OCI-LY3 (cell line): ENCODE data around the gene NRGN.

Experiments
- H2AFZ ChIP-seq: fragments of 200-600, 300-600 bp; shearing (Covaris generic); 2 replicates; pipeline ENCODE4 v1.6.0; 2014; ENCODE audit warnings: antibody characterized with exemption, low read depth, low read length
- H3K27ac ChIP-seq: fragments of 200-600, 300-600 bp; sonication (generic); 2 replicates; pipeline ENCODE4 v1.5.1; 2014; ENCODE audit warnings: mild to moderate bottlenecking, low read length, moderate library complexity, mixed read lengths
- H3K27me3 ChIP-seq: fragments of 200-600, 300-600 bp; sonication (generic); 2 replicates; pipeline ENCODE4 v1.6.1; 2014; ENCODE audit warnings: low read depth, low read length, mixed read lengths
- H3K36me3 ChIP-seq: fragments of 200-600, 300-600 bp; sonication (generic); replicated peaks from 2 replicates; pipeline ENCODE3; 2014; ENCODE audit warnings: low read depth, low read length, mixed read lengths
- H3K4me1 ChIP-seq: fragments of 300-600, 200-600 bp; sonication (generic); 2 replicates; pipeline ENCODE4 v1.6.1; 2014; ENCODE audit warnings: low read length, mixed read lengths
- H3K4me2 ChIP-seq: fragments of 200-600, 300-600 bp; sonication (generic); 2 replicates; pipeline ENCODE4 v1.6.1; 2014; ENCODE audit warnings: low read length, mixed read lengths
- H3K4me3 ChIP-seq: fragments of 300-600, 200-600 bp; sonication (generic); 2 replicates; pipeline ENCODE4 v1.5.1; 2014; ENCODE audit warnings: antibody characterized with exemption, mild to moderate bottlenecking, low read length, moderate library complexity
- H3K79me2 ChIP-seq: fragments of 300-600, 200-600 bp; shearing (Covaris generic); 2 replicates; pipeline ENCODE4 v1.6.1; 2014; ENCODE audit warnings: mild to moderate bottlenecking, low read length, mixed read lengths
- H3K9ac ChIP-seq: fragments of 300-600, 200-600 bp; shearing (Covaris generic); 2 replicates; pipeline ENCODE4 v1.6.0; 2014; ENCODE audit warnings: mild to moderate bottlenecking, low read length, moderate library complexity
- H3K9me3 ChIP-seq: fragments of 200-600, 300-600 bp; shearing (Covaris generic); 2 replicates; pipeline ENCODE4 v1.6.1; 2014; ENCODE audit warnings: low read length, mixed read lengths; ENCODE audit not compliant: insufficient read depth
- H4K20me1 ChIP-seq: fragments of 200-600, 300-600 bp; sonication (generic); 2 replicates; pipeline ENCODE4 v1.6.1; 2016; ENCODE audit warnings: low read length, mixed read lengths; ENCODE audit not compliant: insufficient read depth
- CTCF ChIP-seq: fragments of 200-600, 300-600 bp; sonication (generic); IDR thresholded peaks from 2 replicates; pipeline ENCODE4 v1.5.1; 2014; ENCODE audit warnings: antibody characterized with exemption, low read length, low read depth
- EZH2phosphoT487 ChIP-seq: fragments of 200-600 bp; shearing (Covaris generic); IDR thresholded peaks from 2 replicates; pipeline ENCODE4 v1.6.1; 2018; ENCODE audit warnings: antibody characterized with exemption, mixed run types, low read depth

Gene NRGN

DNA sequence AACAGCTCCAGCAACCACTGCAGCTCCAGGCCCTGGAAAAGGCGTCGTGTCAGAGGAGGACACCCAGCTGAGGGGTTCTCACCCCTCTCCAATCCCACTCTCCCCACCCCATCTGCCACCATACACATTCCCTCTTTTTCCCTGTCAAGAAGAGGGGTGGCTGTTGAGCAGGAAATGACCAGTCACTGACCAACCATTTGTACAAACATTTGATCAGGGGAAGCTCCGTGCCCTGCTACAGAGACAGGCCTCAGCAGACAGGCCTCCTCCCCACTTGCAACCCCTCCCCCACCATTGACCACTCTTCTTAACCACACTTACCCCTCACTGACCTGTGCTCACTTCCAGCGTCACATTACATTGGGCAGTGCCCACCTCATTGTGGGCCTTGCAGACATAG lies 14.6 kb downstream of the NRGN start:
- Histone ChIP-seq H3K79me2 (no peaks in the 10 kb centered on the region), H3K9me3 (no peaks in the 10 kb centered on the region), H3K27ac (no peak overlapping the region), H3K4me3 (no peak overlapping the region), H3K9ac (no peak overlapping the region), H3K4me1 (peaks cover 10% of the 10 kb centered on the region), H2AFZ (no peak overlapping the region), H3K4me2 (no peak overlapping the region), H3K27me3 (no peaks in the 10 kb centered on the region), H4K20me1 (no peaks in the 10 kb centered on the region), H3K36me3 (no peaks in the 10 kb centered on the region)
- TF ChIP-seq CTCF: no peak
- no peak for TF ChIP-seq EZH2phosphoT487

- H3K79me2 ChIP-seq: no peaks in the 10 kb centered on the region
- H3K36me3 ChIP-seq: no peaks in the 10 kb centered on the region
- peaks cover 6% of the 10 kb centered on the region for H3K4me1 ChIP-seq
- 0 out of 2 replicates have a peak overlapping the region, but pooled peaks have one; percentile 53 for H2AFZ ChIP-seq
- TF ChIP-seq CTCF: no peak
- H3K4me3 ChIP-seq: no peak overlapping the region
- H3K4me2 ChIP-seq: no peak overlapping the region
- no peak overlapping the region for H3K27ac ChIP-seq
- H3K27me3 ChIP-seq: no peaks in the 10 kb centered on the region
- H3K9me3 ChIP-seq: no peaks in the 10 kb centered on the region
- H4K20me1 ChIP-seq: no peaks in the 10 kb centered on the region
- H3K9ac ChIP-seq: no peak overlapping the region
These were observed 15.0 kb downstream of the NRGN start for GRCh38 chr11:124754710-124755109.

DNA sequence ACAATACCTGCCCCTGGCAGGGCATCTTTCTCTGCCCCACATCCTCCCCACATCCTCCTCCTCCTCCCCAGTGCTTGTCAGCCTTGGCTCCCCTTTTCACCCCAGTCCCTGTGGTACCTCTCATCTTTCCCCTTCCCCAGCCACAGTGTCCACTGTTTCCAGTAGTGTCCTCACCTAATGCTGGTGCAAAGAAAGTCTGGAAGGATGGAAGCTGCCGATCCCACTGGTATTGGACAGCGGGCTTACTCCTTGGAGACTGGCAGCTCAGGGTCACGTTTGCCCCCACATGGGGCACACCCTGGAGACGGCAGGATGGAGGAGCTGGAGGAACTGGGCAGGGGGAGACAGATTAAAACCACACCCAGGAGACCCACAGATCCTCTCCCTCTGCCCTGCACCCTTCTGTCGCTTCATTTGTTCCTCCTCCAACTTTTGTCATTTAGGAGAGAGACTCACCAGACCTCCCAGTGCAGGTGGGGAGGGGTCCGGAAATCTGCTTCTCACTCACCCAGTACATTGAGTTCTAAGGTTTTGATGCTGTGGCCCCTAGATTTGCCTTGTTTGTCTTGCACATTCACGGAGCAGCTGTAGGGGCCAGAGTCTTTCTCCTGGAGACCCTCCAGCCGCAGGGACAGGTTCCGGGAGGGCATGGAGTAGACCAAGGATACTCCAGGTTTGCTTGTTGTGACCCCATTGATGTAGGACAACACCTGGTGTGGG lies 16.5 kb downstream of the NRGN start:
- Histone ChIP-seq H3K36me3 (no peaks in the 10 kb centered on the region), H3K27ac (no peak overlapping the region), H4K20me1 (no peaks in the 10 kb centered on the region), H3K27me3 (peaks cover 9% of the 10 kb centered on the region; the same call in 1 of the 2 replicates), H3K4me1 (no peaks in the 10 kb centered on the region), H3K9me3 (no peaks in the 10 kb centered on the region), H3K4me3 (no peak overlapping the region), H3K4me2 (no peak overlapping the region), H3K79me2 (no peaks in the 10 kb centered on the region), H2AFZ (no peak overlapping the region), H3K9ac (no peak overlapping the region)
- TF ChIP-seq CTCF: no peak
- no peak for TF ChIP-seq EZH2phosphoT487

DNA sequence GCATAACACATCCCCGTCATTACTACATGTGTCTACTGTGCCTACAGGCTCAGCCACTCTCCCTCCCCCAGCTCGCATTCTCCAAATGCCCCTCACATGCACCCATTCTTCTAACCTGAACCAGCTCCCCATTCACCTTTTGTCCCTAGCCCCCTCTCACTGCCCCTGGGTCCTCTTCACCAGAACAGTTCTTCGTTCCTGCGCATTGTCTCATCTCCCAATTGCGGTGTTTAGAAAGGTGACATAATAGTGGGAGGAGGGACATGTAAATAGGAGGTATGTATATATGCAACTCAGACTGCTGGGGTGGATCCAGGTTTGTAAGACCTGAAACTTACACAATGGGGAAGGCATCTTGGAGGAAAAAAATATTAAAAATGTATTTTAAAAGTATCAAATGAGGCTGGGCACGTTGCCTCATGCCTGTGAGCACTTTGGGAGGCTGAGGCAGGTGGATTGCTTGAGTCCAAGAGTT lies 17.0 kb downstream of the NRGN start:
- H4K20me1 ChIP-seq: no peaks in the 10 kb centered on the region
- H3K27ac ChIP-seq: no peak overlapping the region
- H3K79me2 ChIP-seq: no peaks in the 10 kb centered on the region
- TF ChIP-seq EZH2phosphoT487: no peak
- TF ChIP-seq CTCF: no peak
- H3K4me3 ChIP-seq: no peak overlapping the region
- H3K9ac ChIP-seq: no peak overlapping the region
- H3K36me3 ChIP-seq: no peaks in the 10 kb centered on the region
- no peaks in the 10 kb centered on the region for H3K9me3 ChIP-seq
- no peak overlapping the region for H2AFZ ChIP-seq
- H3K4me1 ChIP-seq: peaks cover 4% of the 10 kb centered on the region; the same call in 1 of the 2 replicates
- H3K4me2 ChIP-seq: no peak overlapping the region
- peaks cover 15% of the 10 kb centered on the region; the same call in 1 of the 2 replicates for H3K27me3 ChIP-seq
